ENCODE data around the gene PCBP3. TPM values are rescaled to one million over a fixed set of nuclear protein-coding genes. Genes with fewer than 3 reads are reported as not detected.
"Not testable (repeated sequence)": the region's sequence is repeated elsewhere in the genome, so short reads cannot be mapped to it uniquely, and the experiment has no call there.

Gene PCBP3
- total and polyA plus RNA-seq, 2 donors from 2014 or later = 2.3 to 5.4 TPM

- Histone ChIP-seq H3K9ac (ENCODE audit: low read length in 3 of 3) (no peak overlapping the region), H3K36me3 (ENCODE audit: control insufficient read depth in 2 of 3, insufficient read depth in 3 of 3, low read length in 3 of 3) (no peaks in the 10 kb centered on the region), H3K9me3 (ENCODE audit: control insufficient read depth in 2 of 3, insufficient read depth in 1 of 3, low read length in 3 of 3) (no peaks in the 10 kb centered on the region), H3K4me1 (ENCODE audit: control insufficient read depth in 2 of 3, insufficient read depth in 2 of 3, low read depth in 1 of 3, low read length in 3 of 3) (no peaks in the 10 kb centered on the region), H3K4me3 (ENCODE audit: low read length in 3 of 3) (no peak overlapping the region), H3K27ac (ENCODE audit: low read depth in 2 of 2, low read length in 2 of 2) (no peak overlapping the region), H3K27me3 (ENCODE audit: control insufficient read depth, insufficient read depth, low read length) (no peaks in the 10 kb centered on the region)
- FAIRE-seq = no peak
- intact Hi-C loops (cut with DNase I) = no loop called here
- TF ChIP-seq CTCF (IDR thresholded peaks at IDR 0.05; ENCODE audit: borderline replicate concordance, extremely low read depth, insufficient read depth) = no peak
- DNase-seq = peak; percentile 29 to 73 (median 40)
These were observed 25.2 kb upstream of the PCBP3 start for GRCh38 chr21:45618287-45618686.

- Histone ChIP-seq H3K27ac (ENCODE audit: low read depth in 2 of 2, low read length in 2 of 2) (no peak overlapping the region), H3K27me3 (ENCODE audit: control insufficient read depth, insufficient read depth, low read length) (no peaks in the 10 kb centered on the region), H3K36me3 (ENCODE audit: control insufficient read depth in 2 of 3, insufficient read depth in 3 of 3, low read length in 3 of 3) (no peaks in the 10 kb centered on the region), H3K4me1 (ENCODE audit: control insufficient read depth in 2 of 3, insufficient read depth in 2 of 3, low read depth in 1 of 3, low read length in 3 of 3) (no peaks in the 10 kb centered on the region), H3K9me3 (ENCODE audit: control insufficient read depth in 2 of 3, insufficient read depth in 1 of 3, low read length in 3 of 3) (no peaks in the 10 kb centered on the region), H3K4me3 (ENCODE audit: low read length in 3 of 3) (no peak overlapping the region), H3K9ac (ENCODE audit: low read length in 3 of 3) (no peak overlapping the region)
- FAIRE-seq = no peak
- peak in 2 of 5 donors; percentile 18 to 29 for DNase-seq
- intact Hi-C loops (cut with DNase I) = no loop called here
- TF ChIP-seq CTCF (IDR thresholded peaks at IDR 0.05; ENCODE audit: borderline replicate concordance, extremely low read depth, insufficient read depth) = no peak
These were observed 24.6 kb upstream of the PCBP3 start for GRCh38 chr21:45618846-45619485.

- no peaks in the 10 kb centered on the region for H3K27me3 ChIP-seq (ENCODE audit: control insufficient read depth, insufficient read depth, low read length)
- no peaks in the 10 kb centered on the region for H3K36me3 ChIP-seq (ENCODE audit: control insufficient read depth in 2 of 3, insufficient read depth in 3 of 3, low read length in 3 of 3)
- FAIRE-seq = no peak
- H3K9ac ChIP-seq (ENCODE audit: low read length in 3 of 3) = no peak overlapping the region
- H3K4me1 ChIP-seq (ENCODE audit: control insufficient read depth in 2 of 3, insufficient read depth in 2 of 3, low read depth in 1 of 3, low read length in 3 of 3) = no peaks in the 10 kb centered on the region
- intact Hi-C loops (cut with DNase I) = no loop called here
- no peak for TF ChIP-seq CTCF (IDR thresholded peaks at IDR 0.05; ENCODE audit: borderline replicate concordance, extremely low read depth, insufficient read depth)
- no peak overlapping the region for H3K4me3 ChIP-seq (ENCODE audit: low read length in 3 of 3)
- H3K27ac ChIP-seq (ENCODE audit: low read depth in 2 of 2, low read length in 2 of 2) = no peak overlapping the region
- DNase-seq = peak in 1 of 5 donors; percentile 22
- no peaks in the 10 kb centered on the region for H3K9me3 ChIP-seq (ENCODE audit: control insufficient read depth in 2 of 3, insufficient read depth in 1 of 3, low read length in 3 of 3)
These were observed 23.2 kb upstream of the PCBP3 start for GRCh38 chr21:45620201-45620923.

- FAIRE-seq; H3K4me1 ChIP-seq (ENCODE audit: control insufficient read depth in 2 of 3, insufficient read depth in 2 of 3, low read depth in 1 of 3, low read length in 3 of 3); H3K4me3 ChIP-seq (ENCODE audit: low read length in 3 of 3); H3K36me3 ChIP-seq (ENCODE audit: control insufficient read depth in 2 of 3, insufficient read depth in 3 of 3, low read length in 3 of 3); H3K9ac ChIP-seq (ENCODE audit: low read length in 3 of 3); H3K9me3 ChIP-seq (ENCODE audit: control insufficient read depth in 2 of 3, insufficient read depth in 1 of 3, low read length in 3 of 3); DNase-seq; H3K27me3 ChIP-seq (ENCODE audit: control insufficient read depth, insufficient read depth, low read length); intact Hi-C loops (cut with DNase I); H3K27ac ChIP-seq (ENCODE audit: low read depth in 2 of 2, low read length in 2 of 2): not testable (repeated sequence)
These were observed 21.8 kb upstream of the PCBP3 start for GRCh38 chr21:45621435-45622331.

Measured in kidney (tissue), 14 donors.